ENCODE data around the gene ANO10.
"Not testable (repeated sequence)": the region's sequence is repeated elsewhere in the genome, so short reads cannot be mapped to it uniquely, and the experiment has no call there.

ANO10 gene, protein sequence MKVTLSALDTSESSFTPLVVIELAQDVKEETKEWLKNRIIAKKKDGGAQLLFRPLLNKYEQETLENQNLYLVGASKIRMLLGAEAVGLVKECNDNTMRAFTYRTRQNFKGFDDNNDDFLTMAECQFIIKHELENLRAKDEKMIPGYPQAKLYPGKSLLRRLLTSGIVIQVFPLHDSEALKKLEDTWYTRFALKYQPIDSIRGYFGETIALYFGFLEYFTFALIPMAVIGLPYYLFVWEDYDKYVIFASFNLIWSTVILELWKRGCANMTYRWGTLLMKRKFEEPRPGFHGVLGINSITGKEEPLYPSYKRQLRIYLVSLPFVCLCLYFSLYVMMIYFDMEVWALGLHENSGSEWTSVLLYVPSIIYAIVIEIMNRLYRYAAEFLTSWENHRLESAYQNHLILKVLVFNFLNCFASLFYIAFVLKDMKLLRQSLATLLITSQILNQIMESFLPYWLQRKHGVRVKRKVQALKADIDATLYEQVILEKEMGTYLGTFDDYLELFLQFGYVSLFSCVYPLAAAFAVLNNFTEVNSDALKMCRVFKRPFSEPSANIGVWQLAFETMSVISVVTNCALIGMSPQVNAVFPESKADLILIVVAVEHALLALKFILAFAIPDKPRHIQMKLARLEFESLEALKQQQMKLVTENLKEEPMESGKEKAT

DNA sequence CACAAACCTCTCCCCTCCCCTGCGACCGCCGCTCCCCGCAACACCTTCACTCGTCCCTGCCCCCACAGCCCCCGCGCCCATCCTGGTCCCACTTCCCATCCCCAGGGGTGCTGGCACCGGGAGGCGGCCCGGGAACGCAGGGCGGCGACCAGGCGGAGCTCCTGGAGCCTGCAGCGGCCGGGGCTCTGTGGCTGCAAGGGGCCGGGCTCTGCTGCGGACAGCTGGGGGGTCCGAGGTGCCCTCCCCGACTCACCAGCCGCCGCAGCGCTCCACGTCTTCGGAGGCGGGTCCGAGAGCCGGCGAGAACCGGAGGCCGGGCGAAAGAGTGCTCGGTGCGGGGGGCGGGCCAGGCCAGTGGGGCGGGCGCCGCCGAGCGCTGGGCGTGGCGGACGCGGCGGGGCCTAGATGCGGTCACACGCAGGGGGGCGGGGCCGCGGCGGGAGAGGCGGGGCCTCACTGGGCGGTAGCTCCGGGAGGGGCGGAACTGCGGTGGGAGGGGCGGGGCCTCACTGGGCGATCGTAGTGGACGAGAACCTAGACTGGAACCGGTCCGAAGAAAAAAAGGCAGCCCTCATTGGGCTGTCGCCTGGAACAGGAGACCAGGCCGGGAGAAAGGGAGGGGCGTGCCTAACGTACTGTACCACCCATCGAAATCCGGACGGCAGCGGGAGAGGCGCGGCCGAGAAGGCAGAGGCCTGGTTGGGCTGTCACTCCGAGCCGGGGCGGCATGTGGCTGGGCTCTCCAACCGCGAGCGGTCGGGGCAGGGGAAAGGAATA is at the start of gene ANO10:
Gene ANO10 (minus strand): TSS at position 356 of the 777 bp plus-strand sequence. CDS start 16,159 bp downstream, outside the sequence.
- H3K4me3 ChIP-seq (ENCODE audit: low read depth, low read length), result peak within 1 kb of the TSS; percentile 77

DNA sequence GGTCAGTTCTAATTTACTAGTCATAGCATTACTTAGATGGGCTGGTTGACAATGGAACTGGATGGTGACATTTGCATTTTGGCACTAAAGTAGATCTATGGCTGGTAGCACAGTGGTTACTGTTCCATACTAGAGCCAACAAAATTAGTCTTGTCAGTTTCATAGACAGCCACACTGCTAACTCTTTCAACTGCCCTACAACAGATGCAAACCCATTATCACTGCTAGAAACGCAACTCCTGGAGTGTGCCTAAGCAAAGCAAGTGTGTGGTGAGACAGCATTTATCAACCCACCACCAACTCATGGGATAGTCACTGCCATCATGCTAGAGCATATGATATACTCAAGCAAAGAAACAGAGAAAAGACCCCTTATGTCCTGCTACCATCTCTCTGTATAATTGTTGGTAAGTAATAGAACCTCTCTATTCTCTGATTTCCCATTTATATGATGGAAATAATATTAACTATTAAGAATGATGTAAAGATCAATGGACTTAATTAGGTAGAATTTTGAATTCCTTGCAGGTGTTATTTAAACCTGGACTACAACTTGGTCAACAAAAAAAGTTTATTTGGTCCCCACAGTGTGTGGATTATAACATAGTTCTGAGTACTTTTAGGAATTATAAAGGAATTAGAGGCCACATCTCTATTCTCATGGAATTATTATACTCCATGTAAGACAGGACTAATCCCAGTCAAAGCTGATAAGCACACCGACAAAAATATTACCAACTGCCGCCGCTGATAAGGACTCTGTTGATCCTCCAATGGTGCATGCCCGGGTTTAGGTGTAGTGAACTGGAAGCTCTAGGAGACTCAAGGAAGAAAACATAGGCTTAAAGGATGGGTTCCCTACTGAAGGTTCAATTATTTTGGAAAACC is 49.1 kb upstream of the ANO10 start:
- no peak overlapping the region for H3K4me3 ChIP-seq (ENCODE audit: low read depth, low read length)

DNA sequence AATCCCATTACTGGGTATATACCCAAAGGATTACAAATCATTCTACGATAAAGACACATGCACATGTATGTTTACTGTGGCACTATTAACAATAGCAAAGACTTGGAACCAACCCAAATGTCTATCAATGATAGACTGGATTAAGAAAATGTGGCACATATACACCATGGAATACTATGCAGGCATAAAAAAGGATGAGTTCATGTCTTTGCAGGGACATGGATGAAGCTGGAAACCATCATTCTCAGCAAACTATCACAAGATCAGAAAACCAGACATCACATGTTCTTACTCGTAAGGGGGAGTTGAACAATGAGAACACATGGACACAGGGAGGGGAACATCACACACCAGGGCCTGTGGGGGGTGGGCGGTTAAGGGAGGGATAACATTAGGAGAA is 43.2 kb upstream of the ANO10 start:
- H3K4me3 ChIP-seq (ENCODE audit: low read depth, low read length), result not testable (repeated sequence)

DNA sequence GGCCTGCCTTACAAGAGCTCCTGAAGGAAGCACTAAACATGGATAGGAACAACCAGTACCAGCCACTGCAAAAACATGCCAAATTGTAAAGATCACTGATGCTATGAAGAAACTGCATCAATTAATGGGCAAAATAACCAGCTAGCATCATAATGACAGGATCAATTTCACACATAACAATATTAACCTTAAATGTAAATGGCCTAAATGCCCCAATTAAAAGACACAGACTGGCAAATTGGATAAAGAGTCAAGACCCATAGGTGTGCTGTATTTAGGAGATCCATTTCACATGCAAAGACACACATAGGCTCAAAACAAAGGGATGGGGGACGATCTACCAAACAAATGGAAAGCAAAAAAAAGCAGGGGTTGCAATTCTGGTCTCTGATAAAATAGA is 39.6 kb upstream of the ANO10 start:
- not testable (repeated sequence) for H3K4me3 ChIP-seq (ENCODE audit: low read depth, low read length)

DNA sequence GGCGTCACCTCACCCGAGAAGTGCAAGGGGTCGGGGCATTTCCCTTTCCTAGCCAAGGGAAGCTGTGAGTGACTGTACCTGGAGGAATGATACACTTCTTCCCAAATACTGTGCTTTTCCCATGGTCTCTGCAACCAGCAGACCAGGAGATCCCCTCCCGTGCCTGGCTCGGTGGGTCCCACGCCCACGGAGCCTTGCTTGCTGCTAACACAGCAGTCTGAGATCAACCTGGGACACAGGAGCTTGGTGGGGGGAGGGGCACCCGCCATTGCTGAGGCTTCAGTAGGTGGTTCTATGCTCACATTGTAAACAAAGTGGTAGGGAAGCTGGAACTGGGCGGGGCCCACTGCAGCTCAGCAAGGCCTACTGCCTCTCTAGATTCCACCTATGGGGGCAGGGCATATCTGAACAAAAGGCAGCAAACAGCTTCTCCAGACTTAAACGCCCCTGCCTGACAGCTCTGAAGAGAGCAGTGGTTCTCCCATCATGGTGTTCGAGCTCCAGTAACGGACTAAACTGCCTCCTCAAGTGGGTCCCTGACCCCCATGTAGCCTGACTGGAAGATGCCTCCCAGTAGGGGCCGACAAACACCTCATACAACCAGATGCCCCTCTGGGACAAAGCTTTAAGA is 37.6 kb upstream of the ANO10 start:
- no peak overlapping the region for H3K4me3 ChIP-seq (ENCODE audit: low read depth, low read length)

DNA sequence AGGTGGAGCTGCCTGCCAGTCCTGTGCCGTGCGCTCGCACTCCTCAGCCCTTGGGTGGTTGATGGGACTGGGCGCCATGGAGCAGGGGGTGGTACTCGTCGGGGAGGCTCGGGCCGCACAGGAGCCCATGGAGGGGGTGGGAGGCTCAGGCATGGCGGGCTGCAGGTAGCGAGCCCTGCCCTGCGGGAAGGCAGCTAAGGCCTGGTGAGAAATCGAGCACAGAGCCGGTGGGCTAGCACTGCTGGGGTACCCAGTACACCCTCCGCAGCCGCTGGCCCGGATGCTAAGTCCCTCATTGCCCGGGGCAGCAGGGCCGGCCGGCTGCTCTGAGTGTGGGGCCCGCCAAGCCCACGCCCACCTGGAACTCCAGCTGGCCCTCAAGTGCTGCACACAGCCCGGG is 34.6 kb upstream of the ANO10 start:
- not testable (repeated sequence) for H3K4me3 ChIP-seq (ENCODE audit: low read depth, low read length)

DNA sequence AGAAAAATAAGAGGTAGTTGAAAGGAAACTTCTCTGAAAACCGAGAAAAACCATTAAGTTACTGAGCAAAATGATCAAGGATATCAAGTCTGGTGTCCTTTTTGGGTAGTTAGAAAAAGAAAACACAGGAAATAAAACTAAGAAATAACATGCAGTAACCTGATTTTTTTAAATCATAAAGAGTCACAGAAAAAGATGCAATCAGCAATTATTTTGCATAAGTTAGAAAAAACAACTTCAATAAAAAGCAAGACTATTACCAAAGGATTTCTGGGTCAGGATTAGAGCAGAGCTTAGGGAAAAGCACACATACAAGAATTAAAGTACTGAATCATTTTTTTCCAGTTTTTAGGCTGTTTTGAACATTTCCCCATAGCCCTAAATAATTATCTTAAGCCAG is 28.5 kb upstream of the ANO10 start:
- no peak overlapping the region for H3K4me3 ChIP-seq (ENCODE audit: low read depth, low read length)

DNA sequence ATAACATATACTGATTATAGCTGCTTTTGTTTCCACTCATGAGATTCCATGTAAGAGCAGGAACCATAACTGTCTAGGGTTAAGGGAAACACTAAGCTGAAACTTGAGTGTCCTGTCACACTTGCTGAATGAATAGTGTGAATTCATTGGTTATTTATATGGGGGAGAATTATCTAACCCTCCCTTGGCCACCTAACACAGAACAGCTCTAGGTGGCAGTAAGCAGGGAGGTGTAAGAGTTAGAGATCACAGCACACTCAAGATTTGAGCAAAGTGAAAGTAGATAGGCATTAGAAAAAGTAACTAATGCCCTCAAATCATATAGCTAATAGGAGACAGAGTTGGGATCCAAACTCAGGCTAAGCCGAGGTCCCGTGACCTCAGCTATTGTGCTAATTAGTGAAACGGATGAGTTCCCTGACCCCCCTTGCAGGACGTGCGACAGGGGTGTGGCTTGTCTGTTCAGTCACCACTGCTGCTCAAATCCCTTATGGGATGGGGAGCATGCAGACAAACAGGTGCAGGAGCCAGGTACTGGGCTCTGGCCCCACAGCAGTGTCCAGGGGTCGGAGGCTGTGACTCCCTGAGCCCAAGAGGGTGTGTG is 27.7 kb upstream of the ANO10 start:
- no peak overlapping the region for H3K4me3 ChIP-seq (ENCODE audit: low read depth, low read length)

DNA sequence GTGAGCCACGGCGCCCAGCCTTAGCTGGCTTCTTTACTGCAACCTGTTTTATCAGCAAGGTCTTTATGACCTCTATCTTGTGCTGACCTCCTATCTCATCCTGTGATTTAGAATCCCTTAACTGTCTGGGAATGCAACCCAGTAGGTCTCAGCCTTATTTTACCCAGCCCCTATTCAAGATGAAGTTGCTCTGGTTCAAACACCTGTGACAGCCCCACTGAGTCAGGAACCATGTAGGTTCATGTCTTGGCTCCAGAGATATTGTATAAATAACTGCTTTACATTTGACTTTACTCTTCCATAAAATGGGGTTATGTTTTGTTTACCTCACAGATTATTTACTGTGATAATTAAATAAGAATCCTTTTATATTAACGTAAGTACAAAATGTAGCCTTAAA is 27.1 kb upstream of the ANO10 start:
- no peak overlapping the region for H3K4me3 ChIP-seq (ENCODE audit: low read depth, low read length)

DNA sequence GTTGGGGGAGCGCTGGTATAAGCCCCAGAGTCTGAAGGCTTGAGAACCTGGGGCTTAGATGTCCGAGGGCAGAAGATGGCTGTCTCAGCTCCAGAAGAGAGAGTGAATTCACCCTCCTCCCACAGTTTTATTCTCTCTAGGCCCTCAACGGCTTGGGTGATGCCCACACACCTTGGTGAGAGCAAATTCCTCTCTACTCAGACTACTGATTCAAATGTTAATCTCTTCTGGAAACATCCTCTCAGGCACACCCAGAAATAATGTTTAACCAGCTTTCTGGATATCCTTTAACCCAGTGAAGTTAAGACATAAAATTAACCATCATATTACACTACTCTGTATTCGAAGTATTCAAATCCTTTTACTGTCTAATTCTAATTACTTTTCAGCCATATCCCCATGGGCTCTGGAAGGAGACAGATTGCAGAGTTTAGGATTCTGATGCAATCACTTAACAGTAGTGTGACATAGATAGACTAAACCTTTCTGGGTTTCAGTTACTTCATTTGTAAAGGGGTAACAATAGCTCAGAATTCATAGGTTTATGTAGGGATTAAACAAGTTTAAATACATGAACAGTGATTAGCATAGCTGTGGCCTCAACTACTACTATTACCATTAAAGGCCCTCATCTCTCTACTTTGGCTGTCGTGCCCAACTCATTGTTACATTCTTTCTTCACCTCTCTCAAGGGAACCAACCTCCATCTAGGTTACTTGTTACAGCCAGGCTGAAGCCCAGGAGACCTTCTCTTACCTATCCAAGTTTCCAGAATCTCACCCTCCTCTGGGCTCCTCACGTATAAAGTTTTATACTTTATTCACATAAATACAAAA is 25.7 kb upstream of the ANO10 start:
- H3K4me3 ChIP-seq (ENCODE audit: low read depth, low read length), result no peak overlapping the region

DNA sequence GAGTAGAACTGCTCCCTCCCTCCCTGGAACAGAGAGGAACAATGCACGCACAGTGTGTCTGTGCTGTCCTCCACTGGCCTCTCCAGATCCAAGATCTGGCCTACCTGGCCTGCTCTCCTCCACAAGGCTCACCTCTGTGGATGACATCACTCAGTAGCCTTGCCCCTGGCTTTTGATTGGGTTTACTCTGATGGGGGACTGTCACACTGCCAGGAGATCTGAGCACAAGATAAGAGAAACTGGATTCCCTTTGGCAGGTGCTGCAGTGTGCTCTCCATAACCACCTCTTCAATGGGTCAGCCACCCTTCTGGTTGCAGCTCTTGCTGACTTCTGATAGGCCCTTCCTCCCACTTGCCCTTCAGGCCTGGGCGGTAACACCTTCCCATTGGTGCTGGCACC is 22.6 kb upstream of the ANO10 start:
- no peak overlapping the region for H3K4me3 ChIP-seq (ENCODE audit: low read depth, low read length)

DNA sequence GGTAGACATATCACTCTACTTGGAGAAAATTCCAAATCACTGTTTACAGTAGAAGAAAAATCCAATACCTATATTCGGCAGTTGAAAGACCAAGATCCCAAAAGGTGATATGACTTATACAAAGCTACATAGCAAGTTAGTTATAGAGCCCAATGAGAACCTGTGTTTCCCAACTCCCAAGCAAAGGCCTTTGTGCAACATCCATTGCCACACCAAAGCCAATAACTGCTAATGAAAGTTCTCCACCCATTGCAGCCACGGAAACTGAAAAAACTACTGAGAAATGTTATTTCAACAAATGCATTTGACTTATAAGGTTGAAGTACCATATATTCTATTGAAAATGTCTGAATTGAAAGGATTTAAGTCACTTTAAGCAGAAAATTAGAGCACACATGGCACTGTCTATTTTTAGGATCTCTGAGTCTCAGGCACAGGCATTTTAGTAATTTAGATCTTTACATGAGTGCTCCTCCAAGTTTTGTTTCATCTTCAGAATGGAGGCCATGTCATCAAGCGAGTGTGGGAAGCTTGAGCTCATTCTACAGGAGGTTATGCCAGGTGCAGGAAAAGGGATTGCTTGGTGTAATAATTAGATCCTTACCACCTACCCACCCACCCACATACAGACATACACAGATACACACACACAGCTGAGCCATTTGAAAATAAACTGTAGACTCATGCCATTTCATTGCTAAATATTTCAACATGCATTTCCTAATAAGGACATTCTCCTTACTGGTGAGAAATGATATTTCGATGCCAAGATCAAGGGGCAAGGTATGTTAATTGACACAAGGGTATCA is 19.7 kb upstream of the ANO10 start:
- H3K4me3 ChIP-seq (ENCODE audit: low read depth, low read length), result no peak overlapping the region

DNA sequence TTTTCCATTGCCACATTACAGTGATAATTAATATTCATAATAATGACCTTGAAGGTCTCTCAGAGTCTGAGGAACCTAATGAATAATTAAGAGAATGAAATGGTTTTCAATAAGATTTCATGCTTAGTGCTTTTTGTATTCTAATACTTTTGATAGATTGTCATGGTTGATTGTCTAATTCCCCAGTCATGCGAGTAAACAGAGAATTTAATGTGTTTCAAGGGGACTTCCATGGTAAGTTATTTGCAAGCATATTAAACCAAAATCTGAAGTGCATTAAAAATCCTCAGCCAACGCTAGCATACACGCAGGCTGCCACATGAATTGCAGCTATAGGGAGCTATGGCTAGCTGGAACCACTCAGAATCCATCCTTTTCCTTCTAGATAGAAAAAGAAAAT is 18.9 kb upstream of the ANO10 start:
- no peak overlapping the region for H3K4me3 ChIP-seq (ENCODE audit: low read depth, low read length)

DNA sequence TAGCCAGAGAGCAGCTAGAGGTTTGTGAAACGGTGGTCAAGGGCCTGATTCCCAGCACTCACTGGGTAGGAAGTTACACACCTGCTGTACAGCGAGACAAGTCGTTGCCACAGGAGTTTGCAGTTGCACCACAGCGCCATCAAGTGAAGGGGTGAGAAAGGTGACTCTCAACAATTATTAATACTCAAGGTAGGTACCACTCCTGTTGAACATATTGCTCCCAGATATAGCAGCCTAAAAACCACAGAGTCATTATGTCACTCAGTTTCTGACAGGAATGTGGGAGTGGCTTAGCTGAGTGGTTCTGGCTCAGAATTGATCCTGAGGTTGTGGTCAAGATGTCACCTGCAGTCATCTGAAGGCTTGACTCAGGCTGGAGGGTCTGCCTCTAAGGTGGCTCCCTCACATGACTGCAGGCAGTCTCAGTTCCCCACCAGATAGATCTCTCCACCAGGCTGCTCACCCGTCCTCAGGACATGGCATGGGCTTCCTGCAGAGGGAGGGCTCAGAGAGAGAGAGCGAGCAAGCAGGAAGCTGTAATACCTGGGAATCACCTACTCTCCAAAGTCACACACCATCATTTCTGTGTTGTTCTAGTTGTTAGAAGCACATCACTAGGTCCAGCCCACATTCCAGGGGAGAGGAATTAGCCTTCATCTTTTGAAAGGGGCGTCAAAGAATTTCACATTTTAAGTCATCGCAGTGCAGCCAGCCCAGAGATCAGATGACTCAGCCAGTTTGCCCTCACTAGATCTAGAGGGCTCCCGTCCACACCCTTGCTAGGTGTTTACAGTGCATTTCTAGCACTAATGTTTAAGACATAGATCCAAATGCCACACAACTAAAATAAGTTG is 17.0 kb upstream of the ANO10 start:
- no peak overlapping the region for H3K4me3 ChIP-seq (ENCODE audit: low read depth, low read length)

DNA sequence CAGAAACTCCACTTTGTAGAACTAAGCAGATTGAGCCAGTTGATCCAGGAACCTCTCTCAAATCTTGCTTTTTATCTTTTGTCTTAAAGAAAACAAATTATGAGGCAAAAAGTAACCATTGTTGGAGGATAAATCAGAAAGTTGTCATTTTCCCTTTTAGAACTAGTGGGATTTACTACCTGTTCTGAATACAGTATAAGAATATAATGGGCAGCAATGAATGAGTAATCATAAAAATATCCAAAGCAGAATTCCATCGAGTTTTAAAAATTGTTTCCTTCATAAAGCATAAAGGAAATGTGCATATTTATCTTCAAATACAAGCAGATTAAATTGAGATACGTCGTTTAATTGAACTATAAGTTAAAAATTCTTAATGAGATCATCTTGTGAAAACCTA is 15.9 kb upstream of the ANO10 start:
- H3K4me3 ChIP-seq (ENCODE audit: low read depth, low read length), result no peak overlapping the region

DNA sequence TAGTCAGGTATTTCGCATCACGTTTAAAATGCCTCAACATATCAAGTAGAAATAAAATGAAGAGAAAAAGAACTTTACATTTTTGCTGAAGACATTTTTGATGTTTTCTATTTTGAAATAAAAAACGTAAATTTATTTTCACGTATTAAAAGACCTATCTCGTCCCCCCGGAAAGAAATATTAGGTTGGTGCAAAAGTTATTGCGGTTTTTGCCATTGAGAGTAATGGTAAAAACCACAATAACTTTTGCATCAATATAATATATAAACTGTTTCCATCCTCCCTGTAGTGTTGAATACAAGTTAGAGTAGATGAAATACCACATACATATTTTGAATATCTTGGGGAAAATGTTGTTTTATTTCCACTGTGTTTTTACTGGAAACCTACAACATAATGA is 11.2 kb upstream of the ANO10 start:
- no peak overlapping the region for H3K4me3 ChIP-seq (ENCODE audit: low read depth, low read length)

DNA sequence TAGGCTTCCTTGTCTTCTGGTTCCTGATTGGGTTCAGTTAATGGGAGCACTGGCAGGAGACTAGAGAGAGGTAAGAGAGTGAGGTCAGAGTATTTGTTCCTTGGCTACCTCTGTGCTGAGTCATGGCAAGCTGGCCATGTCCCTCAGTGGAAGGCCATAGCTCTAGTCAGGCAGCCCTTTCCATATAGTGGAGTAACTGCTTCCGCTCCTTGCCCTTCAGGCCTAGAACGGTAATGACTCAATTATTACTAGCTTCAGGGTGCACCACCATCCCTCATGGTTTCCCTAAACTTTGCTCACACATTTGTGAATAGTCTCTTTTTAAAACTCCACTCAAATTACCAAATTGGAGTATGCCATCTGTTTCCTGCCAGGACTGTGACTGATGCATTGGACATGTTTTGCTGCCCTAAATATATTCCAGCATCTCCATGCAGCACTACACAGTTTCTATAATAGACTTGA is 10.5 kb upstream of the ANO10 start:
- H3K4me3 ChIP-seq (ENCODE audit: low read depth, low read length), result no peak overlapping the region

Data from iPS-11a (cell line).